ENCODE data around the gene LRCH1. TPM values are rescaled to one million over a fixed set of nuclear protein-coding genes. Genes with fewer than 3 reads are reported as not detected.

The LRCH1 gene
- total and polyA plus RNA-seq, 10 of the 15 experiments (the other 5 are each of a cell fraction or from before 2014, with no cell fraction given): 5.3 to 48.9 (median 14.4) TPM

DNA sequence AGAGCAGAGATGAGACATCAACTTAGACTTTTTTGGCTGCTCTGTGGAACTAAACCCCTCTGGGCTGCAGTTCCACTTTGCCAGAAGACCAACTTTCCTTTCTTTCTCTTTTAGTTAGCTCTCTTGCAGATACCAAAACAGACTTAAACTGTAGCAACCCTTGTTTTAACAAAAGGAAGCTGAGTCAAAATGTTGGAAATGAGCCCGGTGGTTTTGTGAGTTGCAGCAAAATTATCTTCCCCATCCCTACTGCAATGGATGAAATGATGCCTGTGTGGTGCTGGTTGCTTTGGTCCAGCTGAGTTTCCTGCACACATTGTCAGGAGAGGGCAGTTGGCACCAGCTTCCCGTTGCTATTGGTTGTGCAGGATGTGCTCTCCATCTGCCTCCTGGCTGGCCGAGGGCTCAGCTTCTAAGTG, 115.3 kb downstream of the LRCH1 start:
- peaks cover 30% of the 10 kb centered on the region for H3K4me1 ChIP-seq (ENCODE audit: control insufficient read depth, insufficient read depth, low read length)
- peak overlapping the region; percentile 33; the same call in 1 of the 2 replicates for H2AFZ ChIP-seq (ENCODE audit: control insufficient read depth, low read depth, low read length)
- ATAC-seq (peak; percentile 11), FAIRE-seq (no peak), DNase-seq (ENCODE audit: low read depth, low spot score) (no peak)
- peak overlapping the region; percentile 91 for H3K27ac ChIP-seq (ENCODE audit: control insufficient read depth, insufficient read depth)
- intact Hi-C loops (cut with micrococcal nuclease; ENCODE audit: unreplicated experiment): loop anchor here (5.0 kb wide), 2 partner anchors 61 to 116 kb away; partner anchors contain the start of gene LRCH1
- no TSS peak for BruUV-seq (replicated peaks)
- peaks cover 5 to 19% of the 10 kb centered on the region in 2 experiments; a peak in 3 of 4 replicates for H3K36me3 ChIP-seq (ENCODE audit: control insufficient read depth in 2 of 2, insufficient read depth in 2 of 2, low read length in 1 of 2)
- SMC1A ChIA-PET (ENCODE audit: uncharacterized antibody, unreplicated experiment): interaction anchor here (1.2 to 18.5 kb wide), 13 partner anchors 10 to 117 kb away, joined by 4 to 456 read pairs (median 9); no protein-coding TSS in a partner anchor
- H3K4me3 ChIP-seq: peak overlapping the region; percentile 66
- H4K20me1 ChIP-seq (ENCODE audit: control insufficient read depth, insufficient read depth): no peaks in the 10 kb centered on the region
- peak overlapping the region; percentile 70 for H3K9ac ChIP-seq (ENCODE audit: control insufficient read depth, insufficient read depth, low read length)
- H3K4me2 ChIP-seq (ENCODE audit: control insufficient read depth, insufficient read depth): peak overlapping the region; percentile 97
- H3K79me2 ChIP-seq (ENCODE audit: control insufficient read depth, insufficient read depth, low read length): peaks cover 80% of the 10 kb centered on the region
- no peaks in the 10 kb centered on the region for H3K9me3 ChIP-seq (replicated peaks; ENCODE audit: control insufficient read depth, insufficient read depth, low read length)
- no peaks in the 10 kb centered on the region for H3K27me3 ChIP-seq (replicated peaks in 1 of 2; ENCODE audit: control insufficient read depth in 2 of 2, insufficient read depth in 2 of 2, low read length in 1 of 2)
- POLR2A ChIA-PET: interaction anchor here (1.1 to 1.6 kb wide), 5 partner anchors 10 to 112 kb away, joined by 3 to 5 read pairs (median 4); no protein-coding TSS in a partner anchor
- RAD21 ChIA-PET (ENCODE audit: unreplicated experiment): interaction anchor here (0.7 to 2.4 kb wide), 11 partner anchors 10 to 117 kb away, joined by 3 to 19 read pairs (median 5); no protein-coding TSS in a partner anchor
- CTCF ChIA-PET: interaction anchor here (0.6 to 2.7 kb wide), 7 partner anchors 9 to 117 kb away, joined by 3 to 14 read pairs (median 5); no protein-coding TSS in a partner anchor
- in situ Hi-C loops (cut with MboI): no loop called here
- WGBS (ENCODE audit: insufficient coverage, insufficient replicate concordance, low lambda C conversion rate, missing lambda C conversion rate): 36% methylated on average over 3 of the region's 3 CpGs
- TF ChIP-seq FOXM1 (IDR thresholded peaks at IDR 0.05; ENCODE audit: low read depth, low read length) (0 out of 2 replicates have a peak, but pooled peaks have one; percentile 13), ZNF687 (IDR thresholded peaks at IDR 0.05) (0 out of 2 replicates have a peak, but pooled peaks have one; percentile 19), ZNF217 (IDR thresholded peaks at IDR 0.05) (no peak), REST (IDR thresholded peaks at IDR 0.05; ENCODE audit: low read depth, low read length) (0 out of 2 replicates have a peak, but pooled peaks have one; percentile 2), JUNB (IDR thresholded peaks at IDR 0.05) (peak; percentile 27; the same call in 1 of the 2 replicates), NBN (IDR thresholded peaks at IDR 0.05) (0 out of 2 replicates have a peak, but pooled peaks have one; percentile 14), ATF3 (IDR thresholded peaks at IDR 0.05; ENCODE audit: borderline replicate concordance, extremely low read depth, low read depth, low read length) (no peak), NFYA (IDR thresholded peaks at IDR 0.05; ENCODE audit: borderline replicate concordance, low read depth, low read length) (no peak), NFXL1 (IDR thresholded peaks at IDR 0.05; ENCODE audit: borderline replicate concordance) (0 out of 2 replicates have a peak, but pooled peaks have one; percentile 43), IKZF2 (IDR thresholded peaks at IDR 0.05) (peak in 1 of 2 experiments; percentile 30; a peak in 1 of 4 replicates), EP300 (IDR thresholded peaks at IDR 0.05; ENCODE audit: borderline replicate concordance in 1 of 2, control insufficient read depth in 1 of 2, low read depth in 2 of 2, low read length in 2 of 2) (0 out of 4 replicates have a peak, but pooled peaks of 1 of the 2 experiments have one; percentile 17), MYB (IDR thresholded peaks at IDR 0.05; ENCODE audit: borderline replicate concordance, low read depth, low read length) (no peak), CBFB (IDR thresholded peaks at IDR 0.05; ENCODE audit: low read depth) (0 out of 2 replicates have a peak, but pooled peaks have one; percentile 7), ETV6 (conservative IDR thresholded peaks at IDR 0.05 in 1 of 2, IDR thresholded peaks at IDR 0.05 in 1 of 2; ENCODE audit: borderline replicate concordance in 1 of 2, low read depth in 1 of 2) (0 out of 4 replicates have a peak, but pooled peaks of 1 of the 2 experiments have one; percentile 1), NR2F1 (conservative IDR thresholded peaks at IDR 0.05) (no peak)

Measured in GM12878 (cell line).